CD4-positive, alpha-beta T cell (primary cell): Measurements from ENCODE around the gene HECW1. TPM values are rescaled to one million over a fixed set of nuclear protein-coding genes. Genes with fewer than 3 reads are reported as not detected.

ENCODE experiments used
- ATAC-seq: fragments of 200-7000 bp; cut with Tn5 transposase; one replicate; pipeline ENCODE4 v1.10.0; 2022; ENCODE audit warnings: mild to moderate bottlenecking; ENCODE audit not compliant: poor library complexity
- CTCF ChIA-PET: fragments of 350-600 bp; sonication (Branson Sonifier 250); formaldehyde crosslinking; loops from one replicate; lab custom pipeline; 2021; ENCODE audit warnings: antibody characterized with exemption, inconsistent platforms; lab: Charles Lee
- POLR2A ChIA-PET: fragments of 350-600 bp; sonication (Branson Sonifier 250); formaldehyde crosslinking; loops from one replicate; lab custom pipeline; 2021; ENCODE audit warnings: antibody characterized with exemption, inconsistent platforms; lab: Charles Lee
- DNase-seq, 14 experiments: peaks; one replicate each; pipeline ENCODE4 v3.0.0-alpha.2; 2013 to 2020; ENCODE audit warnings: mixed read lengths in 2 of 14
- H3K27ac ChIP-seq, 2 donors: one replicate each; pipeline versions ENCODE4 v1.5.1 to v1.7.0; 2013; ENCODE audit warnings: low read length in 2 of 2, low read depth in 1 of 2, mild to moderate bottlenecking in 1 of 2
- H3K27me3 ChIP-seq, 2 experiments: 1 replicate in 1 of 2; 2 replicates in 1 of 2; pipeline versions ENCODE4 v1.6.1 to v1.7.0; 2013; ENCODE audit warnings: low read length in 2 of 2, control low read depth in 1 of 2, mild to moderate bottlenecking in 1 of 2, moderate library complexity in 1 of 2; ENCODE audit not compliant: insufficient read depth in 2 of 2, control insufficient read depth in 1 of 2
- H3K36me3 ChIP-seq: one replicate; pipeline ENCODE4 v1.6.1; 2013; ENCODE audit warnings: low read length, control low read depth; ENCODE audit not compliant: insufficient read depth
- H3K4me1 ChIP-seq: one replicate; pipeline ENCODE4 v1.6.1; 2013; ENCODE audit warnings: low read length, control low read depth; ENCODE audit not compliant: insufficient read depth
- H3K4me3 ChIP-seq: one replicate; pipeline ENCODE4 v1.5.1; 2013; ENCODE audit warnings: mild to moderate bottlenecking, low read length, moderate library complexity
- H3K9me3 ChIP-seq, 2 experiments: 1 replicate in 1 of 2; 2 replicates in 1 of 2; pipeline versions ENCODE4 v1.6.1 to v1.7.0; 2013; ENCODE audit warnings: low read length in 2 of 2, mild to moderate bottlenecking in 2 of 2, control low read depth in 1 of 2, moderate library complexity in 1 of 2; ENCODE audit not compliant: control insufficient read depth in 1 of 2, insufficient read depth in 1 of 2
- H3K27ac Mint-ChIP-seq: one replicate; pipeline ENCODE4 v1.8.0; 2020; ENCODE audit warnings: mixed read lengths
- H3K27me3 Mint-ChIP-seq: one replicate; pipeline ENCODE4 v1.8.0; 2021; ENCODE audit warnings: mixed read lengths
- H3K36me3 Mint-ChIP-seq: one replicate; pipeline ENCODE4 v1.8.0; 2021; ENCODE audit warnings: low read depth, mixed read lengths
- H3K4me1 Mint-ChIP-seq: one replicate; pipeline ENCODE4 v1.8.0; 2021; ENCODE audit warnings: low read depth, mixed read lengths
- H3K4me3 Mint-ChIP-seq: one replicate; pipeline ENCODE4 v1.8.0; 2020; ENCODE audit warnings: mild to moderate bottlenecking, mixed read lengths
- H3K9me3 Mint-ChIP-seq: one replicate; pipeline ENCODE4 v1.8.0; 2020; ENCODE audit warnings: mixed read lengths
- CTCF ChIP-seq: fragments of 200-600 bp; IDR thresholded peaks from one replicate; pipeline ENCODE4 v1.8.0; 2022; ENCODE audit warnings: antibody characterized with exemption, mild to moderate bottlenecking
- intact Hi-C, 2 experiments: fragments of 100-400 bp; cut with DNase I in 1 of 2; cut with micrococcal nuclease in 1 of 2; formaldehyde crosslinking; loops; one replicate each; pipeline versions ENCODE4 v1.15.1 to v1.9.0; 2023 to 2025; cut with DNase I, micrococcal nuclease
- total RNA-seq, 174 experiments: library from RNA in 2 of 174; stranded (reverse) in 2 of 174; gene quantifications; one replicate each; pipeline ENCODE4 v1.2.3 and lab custom pipeline; 2021 to 2026

Gene HECW1
- total RNA-seq, 2 experiments from 2014 or later = not detected

- CTCF ChIA-PET = no interaction called here
- TF ChIP-seq CTCF = no peak
- Histone ChIP-seq H3K36me3 (no peaks in the 10 kb centered on the region), H3K4me3 (no peak overlapping the region), H3K4me1 (no peaks in the 10 kb centered on the region), H3K27ac (no peak overlapping the region), H3K27me3 (peaks cover 0 to 3% of the 10 kb centered on the region in 2 experiments), H3K9me3 (peaks cover 6 to 14% of the 10 kb centered on the region in 2 experiments)
- intact Hi-C loops = no loop called here
- Mint-ChIP-seq H3K4me3 (no peak overlapping the region), H3K4me1 (no peaks in the 10 kb centered on the region), H3K36me3 (no peaks in the 10 kb centered on the region), H3K27me3 (peaks cover 14% of the 10 kb centered on the region), H3K27ac (no peak overlapping the region), H3K9me3 (peaks cover 4% of the 10 kb centered on the region)
- ATAC-seq (no peak), DNase-seq (no peak)
- POLR2A ChIA-PET = no interaction called here
These were observed 179.3 kb downstream of the HECW1 start for GRCh38 chr7:43291789-43292188.

GRCh38 chr7:43292384-43292783, 179.9 kb downstream of the HECW1 start:
- POLR2A ChIA-PET = no interaction called here
- H3K27me3 Mint-ChIP-seq = peaks cover 14% of the 10 kb centered on the region
- H3K27ac Mint-ChIP-seq = no peak overlapping the region
- intact Hi-C loops = no loop called here
- CTCF ChIA-PET = no interaction called here
- Histone ChIP-seq H3K9me3 (peaks cover 6 to 14% of the 10 kb centered on the region in 2 experiments), H3K27me3 (peaks cover 0 to 3% of the 10 kb centered on the region in 2 experiments), H3K36me3 (no peaks in the 10 kb centered on the region), H3K27ac (no peak overlapping the region), H3K4me1 (no peaks in the 10 kb centered on the region), H3K4me3 (no peak overlapping the region)
- no peaks in the 10 kb centered on the region for H3K36me3 Mint-ChIP-seq
- ATAC-seq (no peak), DNase-seq (no peak)
- TF ChIP-seq CTCF = no peak
- peaks cover 2% of the 10 kb centered on the region for H3K9me3 Mint-ChIP-seq
- no peaks in the 10 kb centered on the region for H3K4me1 Mint-ChIP-seq
- no peak overlapping the region for H3K4me3 Mint-ChIP-seq

GRCh38 chr7:43294080-43294630, 181.7 kb downstream of the HECW1 start:
- TF ChIP-seq CTCF = no peak
- intact Hi-C loops = no loop called here
- peaks cover 0 to 3% of the 10 kb centered on the region in 2 experiments for H3K27me3 ChIP-seq
- H3K9me3 Mint-ChIP-seq = peaks cover 2% of the 10 kb centered on the region
- no peak overlapping the region for H3K4me3 ChIP-seq
- no peaks in the 10 kb centered on the region for H3K4me1 Mint-ChIP-seq
- no peak for DNase-seq
- H3K27me3 Mint-ChIP-seq = peaks cover 17% of the 10 kb centered on the region
- CTCF ChIA-PET = no interaction called here
- no peak for ATAC-seq
- no peak overlapping the region for H3K27ac Mint-ChIP-seq
- no peaks in the 10 kb centered on the region for H3K36me3 ChIP-seq
- peaks cover 6 to 14% of the 10 kb centered on the region in 2 experiments for H3K9me3 ChIP-seq
- POLR2A ChIA-PET = no interaction called here
- H3K4me1 ChIP-seq = no peaks in the 10 kb centered on the region
- H3K4me3 Mint-ChIP-seq = no peak overlapping the region
- H3K27ac ChIP-seq = no peak overlapping the region
- H3K36me3 Mint-ChIP-seq = no peaks in the 10 kb centered on the region
